BE2C (cell line): ENCODE results near the gene HIRIP3.
A peak's percentile ranks its signal among the peaks of the same experiment; 100 is the strongest.
"Not testable (repeated sequence)": the region's sequence is repeated elsewhere in the genome, so short reads cannot be mapped to it uniquely, and the experiment has no call there.

Source experiments
- DNase-seq: peaks from one replicate; pipeline ENCODE4 v3.0.0-alpha.2; 2020
- H3K27me3 ChIP-seq: fragments of 250-450 bp; sonication (Bioruptor Pico); 2 replicates; pipeline ENCODE4 v1.5.1; 2020; ENCODE audit warnings: mild to moderate bottlenecking
- H3K36me3 ChIP-seq: fragments of 250-450 bp; sonication (Bioruptor Pico); 2 replicates; pipeline ENCODE4 v1.5.1; 2020; ENCODE audit warnings: mild to moderate bottlenecking
- H3K4me1 ChIP-seq: fragments of 250-450 bp; sonication (Bioruptor Pico); 2 replicates; pipeline ENCODE4 v1.5.1; 2020
- H3K4me3 ChIP-seq: 2 replicates; pipeline ENCODE4 v1.5.1; 2011; ENCODE audit warnings: low read depth, low read length
- H3K9me3 ChIP-seq: fragments of 250-450 bp; sonication (Bioruptor Pico); 2 replicates; pipeline ENCODE4 v1.5.1; 2020
- TF ChIP-seq, protein P1 (sequence below): IDR thresholded peaks from 2 replicates; pipeline ENCODE4 v1.5.1; 2012; ENCODE audit warnings: mild to moderate bottlenecking, low read depth, low read length

The HIRIP3 gene

DNA sequence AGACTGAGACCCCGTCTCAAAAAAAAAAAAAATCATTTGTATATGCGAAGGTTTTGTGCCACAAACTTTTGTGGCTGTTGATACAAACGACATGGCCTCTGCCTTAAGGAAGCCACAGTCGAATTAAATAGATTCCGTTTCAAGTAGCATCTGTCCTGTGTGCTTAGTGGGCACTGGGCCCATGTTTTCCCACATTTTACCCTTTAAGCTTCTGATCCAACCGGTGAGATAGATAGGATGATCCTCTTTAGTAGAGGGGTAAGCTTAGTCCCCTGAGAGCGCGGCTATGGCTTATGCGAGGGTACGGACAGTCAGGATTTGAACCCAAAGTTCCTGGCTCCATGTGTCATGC is 34.3 kb downstream of the HIRIP3 start:
- no peaks in the 10 kb centered on the region for H3K27me3 ChIP-seq
- H3K4me3 ChIP-seq: peak overlapping the region; percentile 81
- no peaks in the 10 kb centered on the region for H3K4me1 ChIP-seq
- DNase-seq: no peak
- H3K9me3 ChIP-seq: no peaks in the 10 kb centered on the region
- TF ChIP-seq, protein P1, sequence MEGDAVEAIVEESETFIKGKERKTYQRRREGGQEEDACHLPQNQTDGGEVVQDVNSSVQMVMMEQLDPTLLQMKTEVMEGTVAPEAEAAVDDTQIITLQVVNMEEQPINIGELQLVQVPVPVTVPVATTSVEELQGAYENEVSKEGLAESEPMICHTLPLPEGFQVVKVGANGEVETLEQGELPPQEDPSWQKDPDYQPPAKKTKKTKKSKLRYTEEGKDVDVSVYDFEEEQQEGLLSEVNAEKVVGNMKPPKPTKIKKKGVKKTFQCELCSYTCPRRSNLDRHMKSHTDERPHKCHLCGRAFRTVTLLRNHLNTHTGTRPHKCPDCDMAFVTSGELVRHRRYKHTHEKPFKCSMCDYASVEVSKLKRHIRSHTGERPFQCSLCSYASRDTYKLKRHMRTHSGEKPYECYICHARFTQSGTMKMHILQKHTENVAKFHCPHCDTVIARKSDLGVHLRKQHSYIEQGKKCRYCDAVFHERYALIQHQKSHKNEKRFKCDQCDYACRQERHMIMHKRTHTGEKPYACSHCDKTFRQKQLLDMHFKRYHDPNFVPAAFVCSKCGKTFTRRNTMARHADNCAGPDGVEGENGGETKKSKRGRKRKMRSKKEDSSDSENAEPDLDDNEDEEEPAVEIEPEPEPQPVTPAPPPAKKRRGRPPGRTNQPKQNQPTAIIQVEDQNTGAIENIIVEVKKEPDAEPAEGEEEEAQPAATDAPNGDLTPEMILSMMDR: no peak
- H3K36me3 ChIP-seq: no peaks in the 10 kb centered on the region

DNA sequence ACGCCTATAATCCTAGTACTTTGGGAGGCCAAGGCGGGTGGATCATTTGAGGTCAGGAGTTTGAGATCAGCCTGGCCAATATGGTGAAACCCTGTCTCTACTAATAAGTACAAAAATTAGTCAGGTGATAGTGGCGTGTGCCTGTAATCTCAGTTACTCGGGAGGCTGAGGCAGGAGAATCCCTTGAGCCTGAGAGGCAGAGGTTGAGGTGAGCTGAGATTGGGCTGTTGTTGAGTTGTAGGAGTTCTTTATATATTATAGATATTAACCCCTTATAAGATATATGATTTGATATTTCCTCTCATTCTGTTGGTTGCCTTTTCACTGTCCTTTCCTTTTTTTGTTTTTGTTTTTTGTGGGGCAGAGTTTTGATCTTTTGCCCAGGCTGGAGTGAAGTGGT is 35.6 kb downstream of the HIRIP3 start:
- not testable (repeated sequence) for H3K9me3 ChIP-seq, H3K27me3 ChIP-seq, H3K36me3 ChIP-seq, H3K4me1 ChIP-seq, DNase-seq, H3K4me3 ChIP-seq

DNA sequence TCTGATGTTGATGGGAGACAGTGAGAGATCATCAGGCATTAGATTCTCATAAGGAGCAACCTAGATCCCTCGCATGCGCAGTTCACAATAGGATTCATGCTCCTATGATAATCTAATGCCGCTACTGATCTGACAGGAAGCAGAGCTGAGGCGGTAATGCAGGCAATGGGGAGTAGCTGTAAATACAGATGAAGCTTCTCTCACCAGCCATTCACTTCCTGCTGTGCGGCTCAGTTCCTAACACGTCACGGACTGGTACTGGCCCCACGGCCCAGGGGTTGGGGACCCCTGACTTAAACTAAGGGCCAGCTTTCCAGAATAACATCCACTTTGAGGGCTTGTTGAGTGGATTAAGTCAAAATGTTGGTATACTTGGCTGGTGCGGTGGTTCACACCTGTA is 36.1 kb downstream of the HIRIP3 start:
- Histone ChIP-seq H3K4me3 (no peak overlapping the region), H3K27me3 (no peaks in the 10 kb centered on the region), H3K36me3 (no peaks in the 10 kb centered on the region), H3K4me1 (no peaks in the 10 kb centered on the region), H3K9me3 (no peaks in the 10 kb centered on the region)
- no peak for DNase-seq
- TF ChIP-seq, protein P1: no peak

DNA sequence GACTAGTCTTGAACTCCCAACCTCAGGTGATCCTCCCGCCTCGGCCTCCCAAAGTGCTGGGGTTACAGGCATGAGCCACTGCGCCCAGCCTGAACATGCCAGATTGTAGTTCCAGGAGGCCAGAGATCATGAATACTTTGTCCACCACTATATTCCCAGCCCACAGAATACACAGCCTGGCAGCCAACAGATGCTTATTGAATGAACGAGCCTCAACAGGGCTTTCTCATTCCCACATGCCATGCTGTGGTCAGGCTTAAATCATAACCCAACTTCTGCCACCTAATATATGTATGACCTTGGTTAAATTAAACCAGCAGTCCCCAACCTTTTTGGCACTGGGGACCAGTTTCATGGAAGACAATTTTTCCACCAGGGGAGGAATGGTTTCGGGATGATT is 36.7 kb downstream of the HIRIP3 start:
- no peak for DNase-seq
- Histone ChIP-seq H3K27me3 (no peaks in the 10 kb centered on the region), H3K4me1 (no peaks in the 10 kb centered on the region), H3K9me3 (no peaks in the 10 kb centered on the region), H3K4me3 (no peak overlapping the region), H3K36me3 (no peaks in the 10 kb centered on the region)
- TF ChIP-seq, protein P1: no peak

DNA sequence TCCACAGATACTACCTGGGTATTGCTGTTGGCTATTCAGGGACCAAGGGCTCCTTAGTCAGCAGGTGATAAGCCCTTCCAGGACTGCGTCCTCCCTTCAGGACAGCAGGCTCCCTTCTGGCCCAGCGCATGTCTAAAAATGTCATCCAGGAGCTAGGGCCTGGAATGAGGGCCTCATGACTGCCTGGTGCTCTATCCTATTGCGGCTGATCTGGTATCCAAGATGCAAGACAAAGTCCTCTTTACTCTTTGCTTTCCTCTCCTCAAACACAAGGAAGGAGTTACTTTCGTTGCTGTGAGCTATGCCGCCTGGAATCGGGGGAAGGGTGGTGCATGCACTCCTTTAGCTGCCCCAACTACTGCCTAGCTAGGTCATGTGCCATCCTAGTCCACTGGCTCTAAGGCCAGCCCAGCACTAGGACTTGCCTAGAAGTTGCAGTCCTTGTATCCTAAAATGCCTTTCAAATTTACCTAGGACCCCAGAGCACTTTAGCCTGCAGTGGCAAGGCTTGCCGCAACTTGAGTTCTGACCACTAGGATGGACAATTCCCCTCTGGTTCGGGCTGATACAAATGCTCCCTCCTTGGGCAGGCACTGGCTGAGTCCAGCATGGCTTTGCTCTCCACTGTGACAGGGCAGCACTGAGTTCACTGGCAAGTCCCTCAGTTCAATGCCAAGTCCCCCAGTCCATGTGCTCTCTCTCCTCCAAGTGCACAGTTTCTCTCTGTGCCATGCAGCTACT is 43.6 kb downstream of the HIRIP3 start:
- H3K9me3 ChIP-seq: no peaks in the 10 kb centered on the region; the same call in 1 of the 2 replicates
- no peaks in the 10 kb centered on the region for H3K27me3 ChIP-seq
- TF ChIP-seq, protein P1: no peak
- no peak overlapping the region for H3K4me3 ChIP-seq
- no peak for DNase-seq
- H3K4me1 ChIP-seq: no peaks in the 10 kb centered on the region
- H3K36me3 ChIP-seq: no peaks in the 10 kb centered on the region

DNA sequence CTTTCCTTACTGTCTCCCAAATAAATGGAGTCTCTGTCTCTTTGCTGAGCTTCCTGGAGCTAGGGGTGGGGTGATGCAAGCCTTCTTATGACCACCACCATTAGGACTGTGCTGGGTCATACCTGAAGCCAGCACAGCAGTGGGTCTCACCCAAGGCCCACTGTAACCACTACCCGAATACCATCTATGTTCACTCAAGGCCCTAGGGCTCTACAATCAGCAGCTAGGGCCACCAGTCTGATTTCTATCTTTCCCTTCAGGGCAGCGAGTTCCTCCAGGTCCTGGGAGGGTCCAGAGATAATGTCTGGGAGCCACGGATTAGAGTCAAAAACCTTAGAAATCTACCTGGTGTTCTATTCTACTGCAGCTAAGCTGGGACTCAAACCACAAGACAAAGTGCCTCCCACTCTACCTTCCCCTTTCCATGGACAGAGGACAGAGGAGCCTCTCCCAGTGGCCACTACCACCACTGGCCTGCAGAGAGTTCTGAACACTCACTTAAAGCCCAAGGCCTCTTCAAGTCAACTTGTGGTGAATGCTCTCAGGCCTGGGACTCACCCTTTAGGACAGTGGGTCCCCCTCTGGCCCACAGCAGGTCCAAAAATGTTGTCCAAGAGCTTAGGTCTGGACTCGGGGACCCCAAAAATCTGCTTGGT is 44.5 kb downstream of the HIRIP3 start:
- Histone ChIP-seq H3K36me3 (no peaks in the 10 kb centered on the region), H3K4me3 (no peak overlapping the region), H3K9me3 (no peaks in the 10 kb centered on the region; the same call in 1 of the 2 replicates), H3K27me3 (no peaks in the 10 kb centered on the region), H3K4me1 (no peaks in the 10 kb centered on the region)
- no peak for DNase-seq
- TF ChIP-seq, protein P1: no peak
